Esophagus muscularis mucosa (tissue), 4 donors: ENCODE measurements around the gene DCC. TPM values are rescaled to one million over a fixed set of nuclear protein-coding genes. Genes with fewer than 3 reads are reported as not detected.

Experiments used
- DNase-seq: peaks from one replicate; pipeline ENCODE4 v3.0.0-alpha.2; 2017; ENCODE audit errors: extremely low spot score
- H3K27ac ChIP-seq, 4 donors: fragments of 200-600 bp; sonication (generic); replicated peaks in 1 of 4; 1 replicate in 3 of 4; 2 replicates in 1 of 4; pipeline ENCODE4 v1.5.1; 2016 to 2019; ENCODE audit warnings: mild to moderate bottlenecking in 1 of 4
- H3K27me3 ChIP-seq, 4 donors: fragments of 200-600 bp; sonication (generic); one replicate each; pipeline versions ENCODE4 v1.5.1 to v1.6.0; 2016 to 2019
- H3K36me3 ChIP-seq, 4 donors: fragments of 200-600 bp; sonication (generic); one replicate each; pipeline ENCODE4 v1.5.1; 2016 to 2019
- H3K4me1 ChIP-seq, 4 donors: fragments of 200-600 bp; sonication (generic); one replicate each; pipeline ENCODE4 v1.5.1; 2016 to 2019
- H3K4me3 ChIP-seq, 4 donors: fragments of 200-600 bp; sonication (generic); 1 replicate in 2 of 4; 2 replicates in 2 of 4; pipeline ENCODE4 v1.5.1; 2016 to 2019; ENCODE audit warnings: mild to moderate bottlenecking in 4 of 4, moderate library complexity in 1 of 4
- H3K9me3 ChIP-seq, 4 donors: fragments of 200-600 bp; sonication (generic); 1 replicate in 3 of 4; 2 replicates in 1 of 4; pipeline ENCODE4 v1.5.1; 2016 to 2019
- CTCF ChIP-seq, 3 experiments: fragments of 200-600 bp in 2 of 3; fragments of 450-650 bp in 1 of 3; sonication (generic) in 2 of 3; IDR thresholded peaks; one replicate each; pipeline ENCODE4 v1.5.1; 2017 to 2019; ENCODE audit warnings: antibody characterized with exemption in 3 of 3, mild to moderate bottlenecking in 2 of 3, moderate library complexity in 1 of 3
- EP300 ChIP-seq: sonication (generic); formaldehyde crosslinking; IDR thresholded peaks from one replicate; pipeline ENCODE4 v1.6.1; 2017; ENCODE audit warnings: antibody characterized with exemption
- POLR2A ChIP-seq: fragments of 450-650 bp; IDR thresholded peaks from one replicate; pipeline ENCODE4 v1.6.1; 2017; ENCODE audit warnings: antibody characterized with exemption, moderate library complexity, mild to moderate bottlenecking, low read depth
- POLR2AphosphoS5 ChIP-seq, 2 donors: sonication (generic); formaldehyde crosslinking; IDR thresholded peaks; one replicate each; pipeline ENCODE4 v1.6.1; 2017; ENCODE audit warnings: antibody characterized with exemption in 2 of 2
- WGBS: methylation state at CpG from one replicate; pipeline ENCODE4 v1.1.5; 2018; 5-methylcytosine and 5-hydroxymethylcytosine counted together
- intact Hi-C: fragments of 100-400 bp; cut with DNase I; formaldehyde crosslinking; loops from one replicate; pipeline ENCODE4 v1.15.1; 2023
- total RNA-seq, 4 donors: library from RNA; depleted of rRNA; stranded (reverse); fragments of >200 nt; gene quantifications; one replicate each; pipeline versions ENCODE4 v1.1.0 to v1.2.1, GENCODE V29; 2016

The DCC gene
- total RNA-seq, 4 donors from 2014 or later, result 0.46 to 0.99 (median 0.83) TPM; not detected in 1

GRCh38 chr18:52553441-52553840 lies 213.4 kb downstream of the DCC start:
- Histone ChIP-seq H3K36me3 (no peaks in the 10 kb centered on the region), H3K9me3 (no peaks in the 10 kb centered on the region), H3K4me3 (no peak overlapping the region), H3K27me3 (no peaks in the 10 kb centered on the region), H3K27ac (no peak overlapping the region), H3K4me1 (no peaks in the 10 kb centered on the region)
- no peak for DNase-seq
- TF ChIP-seq POLR2A, result no peak
- TF ChIP-seq EP300, result no peak
- no peak for TF ChIP-seq CTCF (IDR thresholded peaks at IDR 0.05)
- 86% methylated on average over 1 of the region's 1 CpG for WGBS
- intact Hi-C loops, result no loop called here

- DNase-seq, result no peak
- Histone ChIP-seq H3K9me3 (no peaks in the 10 kb centered on the region), H3K27ac (no peak overlapping the region), H3K4me1 (no peaks in the 10 kb centered on the region), H3K36me3 (no peaks in the 10 kb centered on the region), H3K27me3 (no peaks in the 10 kb centered on the region), H3K4me3 (no peak overlapping the region)
- TF ChIP-seq POLR2AphosphoS5 (IDR thresholded peaks at IDR 0.05) (no peak), EP300 (no peak), CTCF (IDR thresholded peaks at IDR 0.05) (no peak)
- WGBS, result 49% methylated on average over 1 of the region's 1 CpG
- intact Hi-C loops, result no loop called here
Measured at GRCh38 chr18:52554180-52554579, 214.2 kb downstream of the DCC start.

GRCh38 chr18:52567360-52567759 lies 227.4 kb downstream of the DCC start:
- WGBS, result 37% methylated on average over 4 of the region's 4 CpGs

GRCh38 chr18:52569492-52569891 lies 229.5 kb downstream of the DCC start:
- Histone ChIP-seq H3K27ac (no peak overlapping the region), H3K9me3 (no peaks in the 10 kb centered on the region), H3K4me1 (no peaks in the 10 kb centered on the region), H3K36me3 (no peaks in the 10 kb centered on the region), H3K27me3 (peaks cover 0 to 9% (median 0%) of the 10 kb centered on the region in 4 donors), H3K4me3 (no peak overlapping the region)
- DNase-seq, result no peak
- intact Hi-C loops, result no loop called here
- 69% methylated on average over 1 of the region's 1 CpG for WGBS
- TF ChIP-seq EP300, result no peak
- no peak for TF ChIP-seq POLR2A
- no peak for TF ChIP-seq CTCF (IDR thresholded peaks at IDR 0.05)
- no peak for TF ChIP-seq POLR2AphosphoS5 (IDR thresholded peaks at IDR 0.05)

More at GRCh38 chr18:52567360-52567759, 227.4 kb downstream of the DCC start:
- Histone ChIP-seq H3K9me3 (no peaks in the 10 kb centered on the region), H3K4me1 (no peaks in the 10 kb centered on the region), H3K4me3 (no peak overlapping the region), H3K36me3 (no peaks in the 10 kb centered on the region), H3K27me3 (peaks cover 0 to 5% (median 0%) of the 10 kb centered on the region in 4 donors), H3K27ac (no peak overlapping the region)
- no peak for DNase-seq
- no peak for TF ChIP-seq POLR2AphosphoS5 (IDR thresholded peaks at IDR 0.05)
- no peak for TF ChIP-seq CTCF (IDR thresholded peaks at IDR 0.05)
- TF ChIP-seq EP300, result no peak
- no peak for TF ChIP-seq POLR2A
- intact Hi-C loops, result no loop called here

- TF ChIP-seq EP300, result no peak
- no peak for TF ChIP-seq POLR2A
- TF ChIP-seq POLR2AphosphoS5 (IDR thresholded peaks at IDR 0.05), result no peak
- no peak for TF ChIP-seq CTCF (IDR thresholded peaks at IDR 0.05)
Measured at GRCh38 chr18:52570975-52571374, 231.0 kb downstream of the DCC start.

More at GRCh38 chr18:52570975-52571374, 231.0 kb downstream of the DCC start:
- H3K27me3 ChIP-seq, result peaks cover 0 to 9% (median 0%) of the 10 kb centered on the region in 4 donors
- H3K4me3 ChIP-seq, result no peak overlapping the region
- WGBS, result 75% methylated on average over 2 of the region's 2 CpGs
- H3K4me1 ChIP-seq, result no peaks in the 10 kb centered on the region
- H3K36me3 ChIP-seq, result no peaks in the 10 kb centered on the region
- no peak overlapping the region for H3K27ac ChIP-seq
- no peak for DNase-seq
- no peaks in the 10 kb centered on the region for H3K9me3 ChIP-seq
- intact Hi-C loops, result no loop called here
